Uterus (tissue), 2 donors: ENCODE data around the gene BOD1L2.

Experiments
- POLR2A ChIP-seq, 2 donors: fragments of 450-650 bp; IDR thresholded peaks; one replicate each; pipeline ENCODE4 v1.6.1; 2016; ENCODE audit warnings: antibody characterized with exemption in 2 of 2, mild to moderate bottlenecking in 1 of 2, moderate library complexity in 1 of 2
- TF ChIP-seq, protein P1 (sequence below), 4 experiments: fragments of 200-600 bp in 2 of 4; fragments of 450-650 bp in 2 of 4; sonication (generic) in 2 of 4; IDR thresholded peaks; one replicate each; pipeline ENCODE4 v1.5.1; 2016 to 2019; ENCODE audit warnings: antibody characterized with exemption in 4 of 4, mild to moderate bottlenecking in 2 of 4, moderate library complexity in 1 of 4

DNA sequence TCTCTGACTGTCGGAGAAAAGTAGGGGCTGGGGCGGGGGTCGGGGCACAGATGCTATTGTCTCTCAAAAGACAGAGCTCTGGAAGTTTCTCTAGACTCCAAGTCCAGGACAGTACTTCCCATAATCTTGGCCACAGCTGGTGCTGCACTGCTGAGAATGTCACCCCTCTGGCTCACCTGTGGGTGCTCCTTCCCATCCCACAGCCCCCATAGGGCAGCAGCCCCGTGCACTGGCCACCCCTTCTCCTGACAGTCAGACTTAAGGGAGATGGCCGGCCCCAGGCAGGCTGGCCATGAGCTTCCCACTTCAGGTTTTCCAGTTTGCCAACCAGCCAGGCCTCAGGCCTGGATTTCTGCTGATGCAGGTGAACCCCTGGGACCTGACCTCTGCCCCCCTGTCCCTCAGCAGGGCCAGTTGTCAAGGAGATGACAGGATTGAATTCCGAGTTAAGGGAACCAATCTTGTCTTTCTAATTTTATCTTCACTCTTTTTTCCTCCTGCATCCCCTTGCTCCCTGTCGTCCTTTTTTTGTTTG, 30.2 kb upstream of the BOD1L2 start:
- TF ChIP-seq, protein P1, sequence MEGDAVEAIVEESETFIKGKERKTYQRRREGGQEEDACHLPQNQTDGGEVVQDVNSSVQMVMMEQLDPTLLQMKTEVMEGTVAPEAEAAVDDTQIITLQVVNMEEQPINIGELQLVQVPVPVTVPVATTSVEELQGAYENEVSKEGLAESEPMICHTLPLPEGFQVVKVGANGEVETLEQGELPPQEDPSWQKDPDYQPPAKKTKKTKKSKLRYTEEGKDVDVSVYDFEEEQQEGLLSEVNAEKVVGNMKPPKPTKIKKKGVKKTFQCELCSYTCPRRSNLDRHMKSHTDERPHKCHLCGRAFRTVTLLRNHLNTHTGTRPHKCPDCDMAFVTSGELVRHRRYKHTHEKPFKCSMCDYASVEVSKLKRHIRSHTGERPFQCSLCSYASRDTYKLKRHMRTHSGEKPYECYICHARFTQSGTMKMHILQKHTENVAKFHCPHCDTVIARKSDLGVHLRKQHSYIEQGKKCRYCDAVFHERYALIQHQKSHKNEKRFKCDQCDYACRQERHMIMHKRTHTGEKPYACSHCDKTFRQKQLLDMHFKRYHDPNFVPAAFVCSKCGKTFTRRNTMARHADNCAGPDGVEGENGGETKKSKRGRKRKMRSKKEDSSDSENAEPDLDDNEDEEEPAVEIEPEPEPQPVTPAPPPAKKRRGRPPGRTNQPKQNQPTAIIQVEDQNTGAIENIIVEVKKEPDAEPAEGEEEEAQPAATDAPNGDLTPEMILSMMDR (IDR thresholded peaks at IDR 0.05) = no peak
- TF ChIP-seq POLR2A (IDR thresholded peaks at IDR 0.05) = no peak
